A549 (cell line): Measurements from ENCODE around the gene TEX51. TPM values are rescaled to one million over a fixed set of nuclear protein-coding genes. Genes with fewer than 3 reads are reported as not detected.

ENCODE experiments used
- ATAC-seq, 2 experiments: fragments of 200-7000 bp in 1 of 2; fragments of >200 bp in 1 of 2; cut with Nextera tagmentation in 1 of 2; cut with Tn5 transposase in 1 of 2; 3 replicates each; pipeline versions ENCODE4 v1.8.0 to v1.9.1; 2018 to 2020; ENCODE audit warnings: mild to moderate bottlenecking in 1 of 2, moderate library complexity in 1 of 2
- CTCF ChIA-PET: fragments of 300-600 bp; sonication (Branson Sonifier 250); formaldehyde crosslinking; extraction: SDS; loops from one replicate; lab custom pipeline; 2021; ENCODE audit warnings: antibody characterized with exemption, inconsistent platforms; lab: Yijun Ruan, JAX
- POLR2A ChIA-PET: fragments of 350-600 bp; formaldehyde crosslinking; extraction: SDS; loops from one replicate; lab custom pipeline; 2021; ENCODE audit warnings: antibody characterized with exemption, inconsistent platforms; lab: Yijun Ruan, JAX
- DNase-seq, 2 experiments: peaks; one replicate each; pipeline versions ENCODE4 v3.0.0 to v3.0.0-alpha.2; 2011 to 2016; ENCODE audit warnings: low read depth in 1 of 2, low spot score in 1 of 2
- FAIRE-seq: peaks from 2 replicates; lab custom pipeline; 2011; peaks lifted over from hg19 to GRCh38; lab: Jason Lieb, UNC
- H3K27ac ChIP-seq, 2 experiments: fragments of >200 bp; sonication (Bioruptor Twin); formaldehyde crosslinking; 3 replicates each; pipeline ENCODE4 v1.5.1; 2016 to 2017
- H3K4me1 ChIP-seq: fragments of >200 bp; sonication (Bioruptor Twin); formaldehyde crosslinking; 3 replicates; pipeline ENCODE4 v1.6.1; 2016
- H3K4me2 ChIP-seq: fragments of >200 bp; sonication (Bioruptor Twin); formaldehyde crosslinking; 3 replicates; pipeline ENCODE4 v1.6.1; 2016
- H3K4me3 ChIP-seq: fragments of >200 bp; sonication (Bioruptor Twin); formaldehyde crosslinking; 3 replicates; pipeline ENCODE4 v1.5.1; 2016
- H3K9me3 ChIP-seq: fragments of >200 bp; sonication (Bioruptor Twin); formaldehyde crosslinking; 3 replicates; pipeline ENCODE4 v1.6.1; 2016
- ATOH8 ChIP-seq: fragments of 250-450 bp; sonication (Bioruptor Pico); IDR thresholded peaks from 2 replicates; pipeline ENCODE4 v1.5.0; 2020; ENCODE audit warnings: low read depth, mild to moderate bottlenecking, moderate library complexity
- BHLHE40 ChIP-seq: IDR thresholded peaks from 2 replicates; pipeline ENCODE4 v1.6.1; 2012; ENCODE audit warnings: low read depth, low read length, inconsistent platforms
- CEBPB ChIP-seq, 2 experiments: fragments of >200 bp in 1 of 2; sonication (Bioruptor Twin) in 1 of 2; formaldehyde crosslinking in 1 of 2; IDR thresholded peaks; 2 replicates each; pipeline ENCODE4 v1.6.1; 2012 to 2016
- CHD2 ChIP-seq: fragments of 150-350 bp; IDR thresholded peaks from 2 replicates; pipeline ENCODE4 v1.6.1; 2014; ENCODE audit warnings: low read length; ENCODE audit not compliant: partially characterized antibody
- CHD4 ChIP-seq: fragments of 200-600 bp; sonication (generic); IDR thresholded peaks from 2 replicates; pipeline ENCODE4 v1.6.1; 2016; ENCODE audit warnings: antibody characterized with exemption, mild to moderate bottlenecking, borderline replicate concordance
- EHMT2 ChIP-seq: fragments of 200-600 bp; sonication (generic); IDR thresholded peaks from 2 replicates; pipeline ENCODE4 v1.6.1; 2016; ENCODE audit warnings: antibody characterized with exemption, low read depth, mild to moderate bottlenecking, moderate library complexity
- EP300 ChIP-seq, 2 experiments: fragments of >200 bp; sonication (Bioruptor Twin); formaldehyde crosslinking; IDR thresholded peaks; 2 replicates in 1 of 2; 3 replicates in 1 of 2; pipeline ENCODE4 v1.6.1; 2016 to 2017
- FOSL2 ChIP-seq, 2 experiments: fragments of 450-650 bp in 1 of 2; fragments of >200 bp in 1 of 2; sonication (Bioruptor Twin) in 1 of 2; formaldehyde crosslinking; IDR thresholded peaks; 2 replicates each; pipeline versions ENCODE4 v1.5.0 to v1.6.1; 2016 to 2020; ENCODE audit warnings: mild to moderate bottlenecking in 1 of 2, moderate library complexity in 1 of 2
- FOXS1 ChIP-seq: fragments of 250-450 bp; sonication (Bioruptor Pico); IDR thresholded peaks from 2 replicates; pipeline ENCODE4 v1.5.0; 2020; ENCODE audit warnings: mild to moderate bottlenecking, moderate library complexity
- HDAC2 ChIP-seq: fragments of 200-600 bp; sonication (generic); IDR thresholded peaks from 2 replicates; pipeline ENCODE4 v1.6.1; 2016
- HOXA7 ChIP-seq: fragments of 250-450 bp; sonication (Bioruptor Pico); IDR thresholded peaks from 2 replicates; pipeline ENCODE4 v1.5.0; 2020; ENCODE audit warnings: mild to moderate bottlenecking, moderate library complexity
- JUN ChIP-seq, 2 experiments: fragments of >200 bp; sonication (Bioruptor Twin); formaldehyde crosslinking; IDR thresholded peaks; 2 replicates in 1 of 2; 3 replicates in 1 of 2; pipeline ENCODE4 v1.6.1; 2016 to 2017
- JUNB ChIP-seq: fragments of >200 bp; sonication (Bioruptor Twin); formaldehyde crosslinking; IDR thresholded peaks from 2 replicates; pipeline ENCODE4 v1.6.1; 2016
- MAX ChIP-seq: IDR thresholded peaks from 2 replicates; pipeline ENCODE4 v1.6.1; 2012
- MAZ ChIP-seq: fragments of 150-350 bp; IDR thresholded peaks from 2 replicates; pipeline ENCODE4 v1.6.1; 2014; ENCODE audit warnings: antibody characterized with exemption, low read depth, low read length, borderline replicate concordance
- POLR2A ChIP-seq: IDR thresholded peaks from 2 replicates; pipeline ENCODE4 v1.6.1; 2012; ENCODE audit warnings: mild to moderate bottlenecking, low read length
- POLR2AphosphoS2 ChIP-seq: conservative IDR thresholded peaks from 2 replicates; pipeline ENCODE4 v1.6.1; 2012; ENCODE audit warnings: low read length, improper control_type of control experiment, inconsistent platforms
- RARB ChIP-seq: fragments of 250-450 bp; sonication (Bioruptor Pico); IDR thresholded peaks from 2 replicates; pipeline ENCODE4 v1.8.0; 2021; ENCODE audit warnings: mild to moderate bottlenecking, moderate library complexity
- TFCP2L1 ChIP-seq: fragments of 250-450 bp; sonication (Bioruptor Pico); IDR thresholded peaks from 2 replicates; pipeline ENCODE4 v1.5.0; 2021; ENCODE audit warnings: mild to moderate bottlenecking
- USF2 ChIP-seq: fragments of 450-650 bp; IDR thresholded peaks from 2 replicates; pipeline ENCODE4 v1.6.1; 2014; ENCODE audit warnings: antibody characterized with exemption
- ZNF302 ChIP-seq: fragments of 250-450 bp; sonication (Bioruptor Pico); IDR thresholded peaks from 2 replicates; pipeline ENCODE4 v1.9.0; 2021; ENCODE audit warnings: inconsistent platforms, mild to moderate bottlenecking, moderate library complexity
- WGBS: methylation state at CpG from one replicate; pipeline ENCODE4 v1.1.6; 2017; ENCODE audit errors: missing lambda C conversion rate; 5-methylcytosine and 5-hydroxymethylcytosine counted together
- polyA plus RNA-seq, 4 experiments: library from polyadenylated mRNA; depleted of rRNA in 3 of 4; stranded (reverse); fragments of >200 nt; fragmentation: RNase III in 1 of 4; extraction: RNeasy Plus Mini Kit Qiagen cat#74134 plus additional on column Dnase treatment in 1 of 4; gene quantifications; 2 replicates in 3 of 4; 3 replicates in 1 of 4; pipeline ENCODE4 v1.2.3, GENCODE V29; 2011 to 2017
- TF ChIP-seq, protein P1 (sequence below): IDR thresholded peaks from 2 replicates; pipeline ENCODE4 v1.6.1; 2012
- TF ChIP-seq, protein P2 (sequence below): fragments of >200 bp; sonication (Bioruptor Twin); formaldehyde crosslinking; IDR thresholded peaks from 2 replicates; pipeline ENCODE4 v1.6.1; 2016
- TF ChIP-seq, protein P3 (sequence below): IDR thresholded peaks from 2 replicates; pipeline ENCODE4 v1.6.1; 2012; ENCODE audit warnings: low read depth, borderline replicate concordance

TEX51 gene
- polyA plus RNA-seq, 2 of the 4 experiments (the other 2 are of a cell fraction): not detected

DNA sequence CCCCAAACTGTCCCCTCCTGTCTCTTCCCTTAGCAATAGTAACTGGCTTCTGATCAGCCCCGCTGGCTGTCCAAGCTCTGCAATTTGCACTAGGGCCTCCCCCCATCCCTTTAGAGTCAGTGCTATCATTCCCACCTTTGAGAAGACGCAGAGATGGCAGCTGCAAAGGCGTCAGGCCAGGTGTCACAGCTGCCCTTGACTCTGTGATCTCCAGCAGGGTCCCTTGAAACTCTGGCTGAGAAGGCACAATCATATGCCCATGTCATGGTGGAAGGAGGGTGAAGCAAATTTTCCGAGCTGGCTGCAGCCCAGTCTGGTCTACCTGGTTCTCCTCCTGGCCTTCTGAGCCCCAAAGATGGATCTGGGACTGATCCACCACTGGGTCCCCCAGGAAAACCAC, 49.2 kb upstream of the TEX51 start:
- ChIA-PET CTCF (interaction anchor here (5.0 kb wide), 1 partner anchor 36 kb away, joined by 13 read pairs; no protein-coding TSS in a partner anchor), POLR2A (no interaction called here)
- Histone ChIP-seq H3K4me1 (no peaks in the 10 kb centered on the region), H3K9me3 (no peaks in the 10 kb centered on the region), H3K4me3 (no peak overlapping the region), H3K27ac (no peak overlapping the region), H3K4me2 (no peak overlapping the region)
- ATAC-seq: no peak
- TF ChIP-seq RARB: no peak
- TF ChIP-seq HDAC2: no peak
- TF ChIP-seq MAZ: no peak
- no peak for TF ChIP-seq EHMT2
- TF ChIP-seq ZNF302 (CRISPR knock-in tag): no peak
- TF ChIP-seq, protein P1, sequence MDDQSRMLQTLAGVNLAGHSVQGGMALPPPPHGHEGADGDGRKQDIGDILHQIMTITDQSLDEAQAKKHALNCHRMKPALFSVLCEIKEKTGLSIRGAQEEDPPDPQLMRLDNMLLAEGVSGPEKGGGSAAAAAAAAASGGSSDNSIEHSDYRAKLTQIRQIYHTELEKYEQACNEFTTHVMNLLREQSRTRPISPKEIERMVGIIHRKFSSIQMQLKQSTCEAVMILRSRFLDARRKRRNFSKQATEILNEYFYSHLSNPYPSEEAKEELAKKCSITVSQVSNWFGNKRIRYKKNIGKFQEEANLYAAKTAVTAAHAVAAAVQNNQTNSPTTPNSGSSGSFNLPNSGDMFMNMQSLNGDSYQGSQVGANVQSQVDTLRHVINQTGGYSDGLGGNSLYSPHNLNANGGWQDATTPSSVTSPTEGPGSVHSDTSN: no peak
- TF ChIP-seq BHLHE40: no peak
- TF ChIP-seq JUNB: no peak
- no peak for TF ChIP-seq POLR2AphosphoS2
- TF ChIP-seq USF2: no peak
- TF ChIP-seq CHD4: no peak
- no peak for TF ChIP-seq EP300 (IDR thresholded peaks at IDR 0.05)
- no peak for TF ChIP-seq MAX
- WGBS: 5% methylated on average over 4 of the region's 4 CpGs
- no peak for FAIRE-seq
- no peak for DNase-seq

DNA sequence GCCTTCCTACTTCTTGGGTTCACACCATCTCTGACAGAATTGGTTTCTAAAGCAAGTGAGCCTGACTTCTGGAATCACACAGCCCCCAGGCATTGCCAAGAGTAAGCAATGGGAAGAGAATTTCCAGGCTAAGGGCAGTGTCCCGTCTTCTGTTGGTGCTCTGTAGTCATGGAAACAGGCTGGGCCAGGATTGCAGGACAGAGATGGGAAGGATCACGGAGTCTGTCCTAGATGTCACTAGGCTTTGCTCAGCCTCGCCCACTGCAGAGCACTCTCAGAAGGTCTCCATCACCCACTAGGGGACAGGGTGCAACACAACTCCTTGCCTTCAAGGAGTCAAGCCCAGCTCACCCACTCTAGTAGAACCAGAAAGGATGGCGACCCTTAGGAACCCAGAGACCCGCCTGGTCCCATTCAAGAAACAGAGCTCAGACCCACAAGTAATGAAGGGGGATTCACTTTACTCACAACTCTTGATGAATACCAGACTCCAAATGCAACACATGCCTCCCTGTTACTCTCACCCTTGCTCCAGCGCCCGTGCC, 48.6 kb upstream of the TEX51 start:
- Histone ChIP-seq H3K4me1 (no peaks in the 10 kb centered on the region), H3K27ac (no peak overlapping the region), H3K9me3 (no peaks in the 10 kb centered on the region), H3K4me3 (no peak overlapping the region), H3K4me2 (no peak overlapping the region)
- FAIRE-seq (no peak), ATAC-seq (peak in 1 of 2 experiments; percentile 37; a peak in 1 of 6 replicates), DNase-seq (no peak)
- WGBS: 0% methylated on average over 7 of the region's 7 CpGs
- CTCF ChIA-PET: interaction anchor here (0.8 to 5.0 kb wide), 2 partner anchors 11 to 36 kb away, joined by 3 to 13 read pairs; no protein-coding TSS in a partner anchor
- TF ChIP-seq FOSL2 (IDR thresholded peaks at IDR 0.05): no peak
- no peak for TF ChIP-seq FOSL2 (CRISPR knock-in tag; IDR thresholded peaks at IDR 0.05)
- TF ChIP-seq HOXA7 (CRISPR knock-in tag): no peak
- no peak for TF ChIP-seq CEBPB (IDR thresholded peaks at IDR 0.05)
- TF ChIP-seq, protein P2, sequence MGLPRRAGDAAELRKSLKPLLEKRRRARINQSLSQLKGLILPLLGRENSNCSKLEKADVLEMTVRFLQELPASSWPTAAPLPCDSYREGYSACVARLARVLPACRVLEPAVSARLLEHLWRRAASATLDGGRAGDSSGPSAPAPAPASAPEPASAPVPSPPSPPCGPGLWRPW: no peak
- no peak for TF ChIP-seq POLR2AphosphoS2
- no peak for TF ChIP-seq USF2
- no peak for TF ChIP-seq POLR2A
- TF ChIP-seq FOXS1 (CRISPR knock-in tag): no peak
- TF ChIP-seq TFCP2L1 (CRISPR knock-in tag): no peak
- POLR2A ChIA-PET: no interaction called here

DNA sequence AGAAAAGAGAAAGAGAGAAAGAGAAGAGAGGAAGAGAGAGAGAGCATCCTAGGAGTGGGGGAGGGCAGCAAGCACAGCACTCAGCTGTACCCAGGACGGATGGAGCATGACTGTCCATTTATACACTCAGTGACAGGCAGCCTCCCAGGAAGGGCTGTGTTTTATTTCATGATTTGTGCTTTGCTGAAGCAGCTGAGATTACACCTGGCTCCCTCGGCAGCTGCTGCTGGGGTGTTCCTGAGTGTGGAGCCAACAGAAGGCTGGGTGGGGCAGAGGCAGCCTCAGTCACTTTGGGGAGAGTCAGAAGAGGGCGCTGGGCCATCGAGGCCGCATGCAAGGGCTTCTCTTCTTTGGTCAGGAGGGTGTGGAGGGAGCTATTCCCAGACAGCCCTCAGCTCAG, 47.8 kb upstream of the TEX51 start:
- DNase-seq: no peak
- H3K4me1 ChIP-seq: no peaks in the 10 kb centered on the region
- no peak overlapping the region for H3K4me3 ChIP-seq
- no peaks in the 10 kb centered on the region for H3K9me3 ChIP-seq
- no peak overlapping the region for H3K27ac ChIP-seq
- POLR2A ChIA-PET: no interaction called here
- ATAC-seq: no peak
- FAIRE-seq: no peak
- CTCF ChIA-PET: interaction anchor here (0.8 to 5.0 kb wide), 3 partner anchors 10 to 35 kb away, joined by 3 to 13 read pairs (median 3); no protein-coding TSS in a partner anchor
- WGBS: 1% methylated on average over 5 of the region's 5 CpGs
- TF ChIP-seq ATOH8 (CRISPR knock-in tag) (no peak), CHD2 (no peak), JUN (IDR thresholded peaks at IDR 0.05) (no peak), EHMT2 (no peak)
- TF ChIP-seq, protein P3, sequence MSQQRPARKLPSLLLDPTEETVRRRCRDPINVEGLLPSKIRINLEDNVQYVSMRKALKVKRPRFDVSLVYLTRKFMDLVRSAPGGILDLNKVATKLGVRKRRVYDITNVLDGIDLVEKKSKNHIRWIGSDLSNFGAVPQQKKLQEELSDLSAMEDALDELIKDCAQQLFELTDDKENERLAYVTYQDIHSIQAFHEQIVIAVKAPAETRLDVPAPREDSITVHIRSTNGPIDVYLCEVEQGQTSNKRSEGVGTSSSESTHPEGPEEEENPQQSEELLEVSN: no peak
- no peak overlapping the region for H3K4me2 ChIP-seq
